Activated CD4-positive, alpha-beta T cell treated with anti-CD3 and anti-CD28 coated beads for 4 hours (primary cell): ENCODE results near the gene CADPS.

ENCODE experiments used
- DNase-seq, 2 donors: peaks; one replicate each; pipeline ENCODE4 v3.0.0-alpha.2; 2020

The CADPS gene

DNA sequence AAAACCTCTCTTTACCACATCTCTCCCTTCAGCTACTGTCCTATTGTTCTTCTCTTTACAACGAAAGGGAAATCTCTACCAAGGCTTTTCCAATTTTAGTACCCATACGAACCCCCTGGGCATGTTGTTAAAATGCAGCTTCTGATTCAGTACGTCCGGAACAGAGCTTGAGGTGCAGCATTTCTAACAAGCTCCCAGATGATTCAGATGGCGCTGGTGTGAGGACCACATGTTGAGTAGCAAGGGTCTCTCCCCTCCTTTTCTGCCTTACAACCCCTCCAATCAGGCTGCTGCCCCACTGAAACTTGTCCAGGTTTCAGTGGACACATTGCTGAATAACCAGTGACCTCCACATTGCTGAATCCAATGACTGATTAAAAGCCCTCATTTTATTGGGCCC, 324.8 kb downstream of the CADPS start:
- DNase-seq = no peak

GRCh38 chr3:62548528-62549205, 326.5 kb downstream of the CADPS start:
- no peak for DNase-seq

- DNase-seq = no peak
Measured at GRCh38 chr3:62546266-62546665, 328.9 kb downstream of the CADPS start.

DNA sequence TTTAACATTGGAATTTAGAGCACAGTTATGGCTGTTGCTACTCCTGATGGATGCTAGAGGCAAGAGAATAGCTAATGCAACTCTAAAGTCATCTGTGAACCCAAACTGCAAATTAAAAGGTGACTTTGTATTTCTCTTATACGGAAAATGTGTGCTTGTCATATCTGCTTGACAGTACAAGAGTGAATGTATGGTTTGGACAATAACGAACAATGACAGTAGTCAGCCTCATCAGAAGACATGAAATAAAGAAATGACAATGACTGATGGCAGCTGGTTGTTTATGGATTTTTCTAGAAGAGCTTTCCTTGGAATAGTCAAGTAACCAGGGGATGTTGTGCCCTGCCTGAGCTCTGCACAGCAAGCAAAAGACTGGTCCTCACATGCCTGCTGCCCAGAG, 333.0 kb downstream of the CADPS start:
- DNase-seq = no peak

DNA sequence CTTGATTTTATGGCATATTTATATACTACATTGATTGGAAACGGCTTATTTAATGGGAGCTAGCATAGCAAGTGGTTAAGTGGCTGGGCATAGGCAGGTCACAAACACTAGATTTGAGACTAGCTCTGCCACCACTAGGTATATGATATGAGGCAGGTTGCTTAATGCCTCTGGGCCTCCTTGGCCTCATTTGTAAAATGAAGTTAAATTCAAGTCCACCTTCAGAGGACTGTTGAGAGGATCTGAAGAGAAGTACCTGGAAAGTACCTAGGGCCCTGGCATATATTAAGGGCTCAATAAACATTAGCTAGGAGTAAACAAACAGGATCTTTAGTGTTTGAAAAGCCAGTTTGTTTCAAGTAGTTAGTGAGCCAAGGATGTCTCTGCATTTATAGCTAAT, 335.5 kb downstream of the CADPS start:
- no peak for DNase-seq

DNA sequence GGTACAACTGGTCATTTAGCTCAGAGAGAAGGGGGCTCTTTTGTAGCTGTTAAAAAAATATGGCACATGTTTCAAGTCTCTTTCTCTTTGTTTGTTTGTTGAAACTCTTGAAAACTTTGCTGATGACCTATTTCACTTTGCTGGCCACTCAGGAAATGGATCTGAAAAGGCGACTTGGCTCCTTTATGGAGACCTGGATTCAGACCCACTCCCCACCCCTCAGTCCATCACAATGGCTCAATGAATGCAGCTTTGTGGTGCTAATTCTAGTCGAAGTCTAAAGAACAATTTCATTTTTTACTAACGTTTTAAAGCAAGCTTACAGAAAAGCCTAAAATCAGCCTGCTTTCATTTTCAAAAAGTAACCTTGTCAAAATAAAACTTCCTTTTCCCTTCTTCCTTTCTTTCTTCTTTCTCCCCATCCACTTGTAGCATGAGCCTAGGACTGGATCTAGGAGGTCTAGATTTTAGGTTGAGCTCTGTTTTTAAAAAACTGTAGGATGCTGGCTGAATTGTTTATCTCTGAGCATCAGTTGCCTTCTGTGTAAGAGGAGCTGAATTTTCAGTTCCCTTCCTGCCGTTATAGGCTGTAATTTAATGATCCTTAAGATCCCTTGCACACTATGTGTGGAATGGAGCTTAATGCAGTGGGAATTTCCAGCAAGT, 336.4 kb downstream of the CADPS start:
- no peak for DNase-seq

DNA sequence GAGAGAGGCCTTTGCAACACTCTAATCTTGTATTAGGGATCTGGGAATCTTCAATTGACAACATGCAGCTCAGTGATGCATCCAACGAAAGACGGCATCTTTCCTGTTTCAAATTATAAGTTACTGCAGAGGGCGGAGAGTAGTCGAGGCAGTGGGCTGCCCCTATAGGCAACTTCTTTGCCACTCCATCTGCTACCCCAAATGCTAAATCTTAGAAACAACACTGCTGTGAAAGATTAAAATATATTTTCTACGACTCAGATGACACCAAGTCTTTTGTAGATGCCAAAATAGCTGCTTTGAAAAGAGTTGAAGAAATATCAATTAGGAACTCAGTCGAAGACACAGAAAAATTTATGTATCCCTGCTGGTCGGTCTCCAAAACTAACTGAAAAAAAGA, 340.9 kb downstream of the CADPS start:
- DNase-seq = no peak

DNA sequence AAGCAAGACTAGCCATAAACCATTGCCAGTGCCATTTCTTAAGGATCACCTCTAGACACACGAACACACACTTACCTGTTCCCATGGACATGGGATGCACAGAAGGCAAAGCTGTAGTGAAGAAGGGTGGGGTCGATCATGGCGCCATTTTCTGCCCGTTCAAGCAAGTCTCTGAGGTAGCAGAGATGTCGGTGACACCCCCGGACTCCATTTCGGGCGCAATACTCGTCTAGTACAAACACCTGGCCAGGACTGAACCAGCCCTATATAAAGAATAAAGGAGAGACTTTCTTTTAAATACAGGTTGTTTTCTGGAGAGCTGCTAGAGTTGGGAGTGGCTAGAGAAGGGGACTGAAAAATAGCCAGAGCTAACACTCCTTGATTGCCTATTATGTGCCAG, 342.4 kb downstream of the CADPS start:
- no peak for DNase-seq

GRCh38 chr3:62531981-62532380, 343.2 kb downstream of the CADPS start:
- no peak for DNase-seq

GRCh38 chr3:62531493-62531892, 343.7 kb downstream of the CADPS start:
- no peak for DNase-seq

- no peak for DNase-seq
Measured at GRCh38 chr3:62529230-62529629, 346.0 kb downstream of the CADPS start.

DNA sequence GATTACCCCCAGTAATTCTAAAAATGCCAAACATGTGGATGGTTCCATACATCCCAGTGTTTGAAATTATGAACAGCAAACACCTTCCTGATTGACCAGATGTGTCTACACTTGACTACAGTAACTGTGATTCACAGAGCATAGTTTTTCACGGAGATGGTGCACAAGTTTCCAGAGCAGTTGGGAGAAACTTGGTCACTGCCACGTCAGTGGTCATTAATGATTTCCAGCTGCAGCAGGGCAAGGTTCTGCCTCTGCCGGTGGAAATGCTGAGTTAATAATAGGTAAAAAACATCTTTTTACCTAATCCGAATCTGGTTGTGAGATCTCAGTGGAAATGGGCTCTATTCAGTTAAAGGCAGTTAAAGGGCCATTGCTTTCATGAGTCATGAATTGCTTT, 347.7 kb downstream of the CADPS start:
- no peak for DNase-seq

DNA sequence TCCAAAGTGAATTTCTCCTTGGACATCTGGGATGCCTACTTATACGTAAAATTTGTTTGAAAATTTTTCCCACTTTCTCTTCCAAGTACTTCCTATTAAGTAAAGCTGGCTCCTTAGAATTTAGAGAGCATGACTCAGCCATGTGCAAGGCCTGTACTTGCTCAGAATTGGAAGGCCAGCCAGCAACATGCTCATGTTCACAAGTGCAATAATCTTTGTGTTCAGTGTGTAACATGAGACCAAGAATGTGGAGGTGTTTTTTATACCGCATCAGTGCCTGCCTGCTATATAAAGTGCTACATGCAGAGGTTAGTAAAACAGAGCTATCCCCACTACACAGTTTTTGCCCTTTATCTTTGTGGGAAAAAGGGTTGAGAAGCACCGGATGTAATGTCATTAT, 349.9 kb downstream of the CADPS start:
- no peak for DNase-seq

DNA sequence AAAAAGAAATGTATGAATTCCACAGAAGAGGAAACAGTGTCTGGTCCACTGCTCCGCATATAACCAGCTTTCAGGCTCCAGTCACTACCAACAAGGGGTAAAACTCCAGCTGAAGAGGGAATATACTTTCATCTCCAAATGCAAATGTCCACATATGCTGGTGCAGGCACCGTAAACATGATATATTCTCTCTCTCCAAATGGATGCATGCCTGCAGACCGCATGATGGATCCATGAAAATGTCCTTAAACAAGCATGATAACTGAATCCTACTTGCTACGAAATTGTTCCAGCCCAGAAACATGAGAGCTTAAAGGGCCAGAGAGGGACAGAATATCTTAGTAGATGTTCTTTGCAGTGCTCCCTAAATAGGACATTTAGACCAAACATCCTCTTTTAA, 351.5 kb downstream of the CADPS start:
- no peak for DNase-seq

- no peak for DNase-seq
Measured at GRCh38 chr3:62521464-62522105, 353.6 kb downstream of the CADPS start.

DNA sequence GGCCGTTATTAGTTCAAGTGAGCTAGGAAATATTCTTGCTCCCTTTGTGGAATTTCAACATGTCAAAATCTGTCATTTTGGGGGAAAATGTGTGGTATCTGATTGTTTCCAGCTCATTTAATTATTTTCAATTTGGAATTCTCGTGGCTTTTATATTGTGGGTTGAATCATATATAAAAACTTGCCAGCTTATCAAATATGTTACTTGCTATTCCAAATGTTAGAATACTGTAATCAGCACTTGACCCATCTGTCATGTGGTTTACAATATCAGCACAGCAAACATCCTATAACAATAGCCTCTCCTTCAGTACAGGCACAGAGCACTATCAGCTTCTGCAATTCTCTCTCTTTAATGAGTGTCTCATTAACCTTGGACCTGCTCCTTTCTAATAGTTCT, 371.7 kb downstream of the CADPS start:
- no peak for DNase-seq

- no peak for DNase-seq
Measured at GRCh38 chr3:62502315-62503300, 372.6 kb downstream of the CADPS start.

- no peak for DNase-seq
Measured at GRCh38 chr3:62501289-62501668, 373.9 kb downstream of the CADPS start.

DNA sequence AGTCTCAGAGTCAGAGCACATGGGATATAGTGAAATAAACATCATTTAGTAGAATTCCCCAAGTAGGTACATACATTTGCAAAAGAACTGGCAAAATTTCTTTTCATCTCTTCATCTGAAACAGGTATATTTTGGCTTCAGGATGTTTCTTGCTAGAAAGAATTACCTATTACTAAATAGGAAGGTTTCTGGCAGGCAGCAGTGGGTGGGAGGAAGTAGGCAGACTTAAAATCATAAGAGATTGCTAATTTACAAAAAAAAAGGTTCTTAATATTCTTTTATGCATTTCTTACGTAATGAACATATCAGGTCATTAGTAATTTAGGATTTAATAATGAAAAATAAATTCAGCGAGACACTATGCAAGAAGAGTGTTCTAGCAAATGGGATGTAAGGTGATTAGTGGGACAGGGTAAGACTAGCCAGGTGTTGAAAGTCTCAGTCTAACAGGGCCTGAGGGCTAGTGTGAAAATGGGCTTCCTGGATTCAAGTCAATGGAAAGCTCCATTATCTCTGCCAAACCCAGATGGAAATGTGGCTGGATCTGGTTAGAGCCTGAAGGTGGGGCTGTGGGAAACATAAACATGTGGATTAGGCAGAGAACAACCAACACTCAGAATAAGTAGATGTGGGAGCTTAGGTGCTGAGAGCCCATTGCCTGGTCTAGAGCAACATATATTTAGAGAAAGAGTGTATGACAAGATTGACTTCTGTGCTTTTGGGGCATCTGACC, 374.5 kb downstream of the CADPS start:
- DNase-seq = no peak

GRCh38 chr3:62497156-62497555, 378.1 kb downstream of the CADPS start:
- no peak for DNase-seq

DNA sequence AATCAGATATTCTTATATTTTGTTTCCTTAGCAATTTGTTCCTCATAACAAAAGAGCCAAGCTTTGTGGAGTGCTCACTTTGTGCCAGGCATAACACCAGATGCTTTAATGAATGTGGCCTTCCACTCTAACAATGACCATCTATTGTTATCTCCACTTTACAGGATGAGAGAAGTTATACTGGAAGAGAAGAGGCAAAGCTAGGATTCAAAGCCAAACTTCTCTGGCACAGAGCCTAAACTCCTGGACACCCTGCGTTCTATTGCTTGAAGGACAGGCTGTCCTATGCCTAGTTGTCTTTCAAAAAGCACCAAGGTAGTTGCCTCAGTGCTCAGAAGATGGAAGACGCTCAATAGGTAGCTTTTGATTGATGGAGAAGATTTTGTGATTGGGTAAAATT, 378.7 kb downstream of the CADPS start:
- no peak for DNase-seq

DNA sequence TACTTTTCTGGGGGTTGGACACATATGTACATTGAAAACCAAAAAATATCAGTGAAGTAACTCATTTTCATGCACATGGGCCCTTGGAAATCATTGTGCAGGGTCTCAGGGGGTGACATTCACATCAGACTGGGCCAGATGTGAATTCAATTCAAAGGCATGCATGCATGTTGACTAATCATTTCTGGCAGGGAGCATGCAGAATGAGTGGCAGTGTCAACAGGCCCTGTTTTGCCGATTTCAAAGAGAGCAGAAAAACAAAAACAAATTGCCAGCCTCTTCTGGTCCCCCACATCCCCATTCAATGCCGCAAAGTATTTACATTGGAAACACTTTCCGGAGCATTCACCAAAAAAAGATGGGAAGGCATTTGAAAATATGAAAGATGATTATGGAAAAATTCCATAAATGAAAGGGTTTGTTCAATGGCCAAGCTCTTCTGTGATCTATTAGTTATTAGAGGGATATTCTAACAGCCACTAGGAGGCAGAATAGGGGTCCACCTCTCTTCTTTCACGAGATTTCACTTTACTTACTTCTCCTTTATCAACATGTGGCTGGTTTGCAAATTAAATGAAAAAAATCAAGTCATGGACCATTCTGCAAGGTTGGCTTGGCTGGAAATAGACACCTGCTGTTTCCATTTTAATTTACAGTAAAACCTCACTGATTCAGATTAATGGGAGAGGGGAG, 382.0 kb downstream of the CADPS start:
- DNase-seq = no peak
